Stimulated activated CD8-positive, alpha-beta memory T cell treated with anti-CD3 and anti-CD28 coated beads, Interleukin-7, amount 100 ng/mL, for 1 hour (primary cell): ENCODE data around the gene BUB1.
"Not testable (repeated sequence)": the region's sequence is repeated elsewhere in the genome, so short reads cannot be mapped to it uniquely, and the experiment has no call there.

ENCODE experiments used
- DNase-seq, 2 donors: peaks; one replicate each; pipeline ENCODE4 v3.0.0-alpha.2; 2020; ENCODE audit warnings: low read depth in 2 of 2

The BUB1 gene

DNA sequence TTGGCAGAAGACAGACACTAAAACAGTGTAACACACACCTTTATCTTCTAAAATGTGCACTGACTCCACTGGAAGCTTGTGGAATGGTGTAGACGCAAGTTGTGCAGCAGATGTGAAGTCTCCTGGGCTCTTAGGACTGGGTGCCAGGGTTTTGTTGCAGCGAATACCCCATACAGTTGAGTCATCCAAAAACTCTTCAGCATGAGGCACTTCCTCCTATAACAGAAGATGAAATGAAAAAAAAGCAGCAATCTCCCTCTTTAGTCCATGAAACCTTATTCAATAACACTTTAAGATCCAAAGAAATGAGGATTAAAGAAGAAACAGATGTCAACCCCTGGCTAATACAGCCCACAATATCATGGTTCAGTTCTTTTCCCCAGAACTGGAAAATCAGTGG, 22.2 kb downstream of the BUB1 start:
- DNase-seq, result no peak

DNA sequence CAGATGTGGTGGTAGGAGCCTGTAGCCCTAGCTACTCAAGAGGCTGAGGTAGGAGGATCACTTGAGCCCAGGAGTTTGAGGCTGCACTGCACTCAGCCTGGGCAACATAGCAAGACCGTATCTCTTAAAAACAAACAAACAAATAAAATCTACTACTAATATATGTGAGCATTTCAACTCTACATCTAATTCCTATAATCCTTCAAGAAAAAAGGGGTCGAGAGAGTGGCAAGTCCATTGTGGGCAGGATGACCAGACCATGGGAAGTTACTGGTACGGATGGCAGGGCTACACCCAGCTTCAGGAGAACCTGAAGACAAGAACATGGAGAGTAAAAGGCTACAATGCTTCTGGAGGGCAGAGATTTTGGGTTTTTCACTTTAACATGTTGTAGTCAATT, 24.0 kb downstream of the BUB1 start:
- DNase-seq, result no peak

DNA sequence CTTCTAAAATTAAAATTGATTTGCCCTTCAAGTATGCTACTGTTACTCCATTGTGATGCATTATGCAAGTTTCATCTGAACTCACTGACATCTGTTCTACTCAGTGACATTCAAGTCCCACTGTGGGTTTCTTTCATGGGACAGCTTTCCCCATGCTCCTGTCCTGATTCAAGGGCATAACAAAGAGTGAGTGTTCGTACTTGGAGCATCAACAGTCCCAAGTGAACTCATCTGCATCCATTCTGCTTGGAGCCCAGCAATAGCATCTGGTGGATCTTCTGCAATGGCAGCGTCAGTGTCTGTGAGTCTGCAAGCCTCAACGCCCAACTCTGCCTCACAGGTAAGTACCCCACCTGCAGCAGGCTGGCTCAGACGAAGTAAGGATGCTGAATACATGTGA, 27.5 kb downstream of the BUB1 start:
- no peak for DNase-seq

DNA sequence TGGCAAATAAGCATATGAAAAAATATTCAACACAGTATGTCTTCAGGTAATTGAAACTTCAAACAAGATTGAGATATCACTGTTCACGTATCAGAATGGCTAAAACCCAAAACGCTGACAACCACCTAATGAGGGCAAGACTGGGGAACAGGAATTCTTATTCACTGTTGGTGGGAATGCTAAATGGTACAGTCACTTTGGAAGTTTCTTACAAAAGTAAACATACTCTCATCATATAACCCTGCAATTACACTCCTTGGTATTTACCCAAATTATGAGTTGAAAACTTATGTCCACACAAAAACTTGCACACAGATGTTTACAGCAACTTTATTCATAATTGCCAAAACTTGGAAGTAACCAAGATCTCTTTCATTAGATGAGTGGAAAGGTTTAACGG, 30.1 kb downstream of the BUB1 start:
- DNase-seq, result no peak

DNA sequence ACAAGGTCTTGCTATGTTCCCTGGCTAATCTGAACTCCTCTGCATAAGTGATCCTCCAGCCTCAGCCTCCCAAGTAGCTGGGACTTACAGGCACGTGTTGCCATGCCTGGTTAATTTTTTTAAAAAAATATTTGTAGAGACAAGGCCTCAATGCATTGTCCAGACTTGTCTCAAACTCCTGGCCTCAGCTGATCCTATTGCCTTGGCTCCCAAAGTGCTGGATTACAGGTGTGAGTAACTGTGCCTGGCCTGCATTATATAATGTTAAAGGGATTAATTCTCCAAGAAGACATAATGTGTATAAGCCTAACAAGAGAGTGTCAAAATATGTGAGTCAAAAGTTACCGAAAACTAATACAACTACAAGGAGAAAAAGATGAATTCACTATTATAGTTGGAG, 32.2 kb downstream of the BUB1 start:
- DNase-seq, result no peak

DNA sequence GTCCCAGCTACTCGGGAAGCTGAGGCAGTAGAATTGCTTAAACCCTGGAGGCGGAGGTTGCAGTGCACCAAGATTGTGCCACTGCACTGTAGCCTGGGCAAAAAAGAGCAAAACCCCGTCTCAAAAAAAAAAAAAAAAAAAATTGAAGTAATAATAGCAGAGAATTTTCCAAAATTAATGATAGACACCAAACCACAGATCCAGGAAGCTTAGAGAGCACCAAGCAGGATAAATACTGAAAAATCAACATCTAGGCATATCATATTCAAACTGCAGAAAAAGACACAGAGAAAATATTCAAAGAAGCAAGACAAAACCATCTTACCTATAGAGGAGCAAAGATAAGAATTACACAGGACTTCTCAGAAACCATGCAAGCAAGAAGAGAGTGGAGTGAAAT, 33.5 kb downstream of the BUB1 start:
- DNase-seq, result no peak

DNA sequence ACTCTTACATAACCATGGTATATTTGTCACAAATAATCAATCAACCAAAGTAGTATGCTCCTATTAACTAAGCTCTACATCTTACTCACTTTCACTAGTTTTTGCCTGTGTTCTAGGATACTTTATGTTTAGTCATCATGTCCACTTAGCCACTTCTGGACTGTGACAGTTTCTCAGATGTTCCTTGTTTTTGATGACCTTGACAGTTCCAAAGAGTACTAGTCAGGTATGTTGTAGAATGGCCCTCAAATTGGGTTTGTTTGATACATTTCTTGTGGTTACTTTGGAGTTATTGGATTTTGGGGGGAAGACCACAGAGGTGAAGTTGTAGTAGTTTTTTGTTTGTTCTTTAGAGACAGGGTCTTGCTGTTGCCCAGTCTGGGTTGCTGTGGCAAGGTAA, 35.5 kb downstream of the BUB1 start:
- DNase-seq, result no peak

DNA sequence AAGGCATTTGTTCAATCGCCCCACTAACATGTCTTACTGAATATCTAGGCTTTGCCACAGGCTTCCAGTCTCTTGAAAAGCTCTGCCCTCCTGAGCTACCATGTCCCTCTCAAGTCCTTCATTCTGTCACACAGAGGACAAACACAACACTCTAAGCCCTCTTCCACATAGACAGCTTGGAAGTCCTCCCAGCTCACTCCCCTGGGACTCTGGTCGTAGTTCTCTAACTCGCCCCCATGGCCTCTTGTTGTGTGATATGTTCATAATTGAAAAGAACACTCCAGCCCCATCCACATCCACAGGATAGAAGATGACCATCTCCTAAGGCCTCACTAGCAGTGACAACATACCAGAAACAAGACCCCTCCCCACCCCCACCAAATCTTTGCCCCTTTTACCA, 37.9 kb downstream of the BUB1 start:
- DNase-seq, result no peak

DNA sequence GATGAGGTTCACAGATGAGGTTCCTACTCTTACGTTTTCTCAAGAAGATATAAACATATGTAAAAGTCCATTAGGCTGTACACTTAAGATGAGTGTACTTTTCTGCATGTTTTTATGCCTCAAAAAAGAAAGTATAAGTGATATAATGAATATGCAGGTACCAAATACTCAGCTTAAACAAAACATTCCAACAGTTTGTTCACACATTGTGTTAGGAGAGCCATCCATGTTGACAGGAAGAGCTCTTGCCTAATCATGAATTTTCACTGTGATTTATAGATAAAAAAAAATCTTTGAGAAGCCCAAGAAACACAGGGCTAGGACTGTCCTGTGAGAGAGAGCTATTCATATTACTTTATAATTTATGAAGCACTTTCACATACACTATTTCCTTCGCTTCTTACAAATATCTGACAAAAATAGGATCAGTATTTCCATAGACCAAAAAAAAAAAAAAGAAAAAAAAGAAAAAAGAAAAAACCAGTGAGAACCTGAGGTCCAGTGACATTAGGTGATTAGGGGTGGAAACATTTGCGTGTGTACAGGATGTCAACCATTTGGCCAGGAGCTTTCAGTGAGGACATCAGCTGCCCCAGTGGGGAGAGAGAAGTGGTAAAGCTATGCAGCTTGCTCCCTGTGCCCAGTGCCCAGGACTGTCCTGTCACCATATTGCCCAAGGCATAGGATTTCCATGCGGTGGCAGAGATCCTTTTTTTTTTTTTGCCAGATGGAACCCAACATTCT, 38.7 kb downstream of the BUB1 start:
- DNase-seq, result no peak

DNA sequence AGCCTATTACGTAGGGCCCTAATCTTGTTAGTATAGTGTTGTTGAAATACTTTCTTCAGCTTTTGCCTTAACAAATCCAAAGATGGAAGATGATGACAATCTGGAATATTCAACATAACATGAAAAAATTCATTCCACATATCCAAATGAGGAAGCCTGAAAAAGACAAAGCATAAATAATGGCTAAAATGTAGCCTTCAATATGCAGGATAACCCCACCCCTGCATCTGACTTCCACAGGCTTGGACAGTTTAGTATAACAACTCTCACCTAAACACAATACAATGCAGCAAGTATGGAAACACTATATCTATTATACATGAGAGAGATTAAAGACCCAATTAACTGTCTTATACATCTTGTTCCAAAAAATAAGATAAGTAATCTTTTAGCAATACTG, 39.9 kb downstream of the BUB1 start:
- no peak for DNase-seq

DNA sequence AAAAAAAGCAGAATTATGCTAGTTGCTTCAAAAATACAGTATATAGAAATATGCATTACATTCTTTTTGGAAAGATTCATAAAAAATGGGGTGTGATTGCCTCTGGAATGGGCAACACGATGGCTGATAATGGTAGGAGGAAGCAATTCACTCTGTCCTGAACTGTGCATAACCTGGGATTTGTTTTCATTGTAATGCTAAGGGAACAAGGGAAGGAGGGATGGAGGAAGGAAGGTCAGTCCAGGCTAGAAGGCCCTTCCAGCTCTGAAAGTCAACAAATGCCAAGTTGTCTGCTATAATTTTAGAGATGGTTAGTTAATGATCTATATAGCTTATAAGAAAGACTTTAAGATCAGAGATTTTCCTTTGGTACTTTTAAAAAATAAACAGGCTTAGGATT, 40.8 kb downstream of the BUB1 start:
- DNase-seq, result no peak

DNA sequence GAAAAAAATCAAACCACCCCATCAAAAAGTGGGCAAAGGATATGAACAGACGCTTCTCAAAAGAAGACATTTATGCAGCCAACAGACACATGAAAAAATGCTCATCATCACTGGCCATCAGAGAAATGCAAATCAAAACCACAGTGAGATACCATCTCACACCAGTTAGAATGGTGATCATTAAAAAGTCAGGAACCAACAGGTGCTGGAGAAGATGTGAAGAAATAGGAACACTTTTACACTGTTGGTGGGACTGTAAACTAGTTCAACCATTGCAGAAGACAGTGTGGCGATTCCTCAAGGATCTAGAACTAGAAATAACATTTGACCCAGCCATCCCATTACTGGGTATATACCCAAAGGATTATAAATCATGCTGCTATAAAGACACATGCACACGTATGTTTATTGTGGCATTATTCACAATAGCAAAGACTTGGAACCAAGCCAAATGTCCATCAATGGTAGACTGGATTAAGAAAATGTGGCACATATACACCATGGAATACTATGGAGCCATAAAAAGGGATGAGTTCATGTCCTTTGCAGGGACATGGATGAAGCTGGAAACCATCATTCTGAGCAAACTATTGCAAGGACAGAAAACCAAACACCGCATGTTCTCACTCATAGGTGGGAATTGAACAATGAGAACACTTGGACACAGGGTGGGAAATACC, 41.8 kb downstream of the BUB1 start:
- DNase-seq, result not testable (repeated sequence)

DNA sequence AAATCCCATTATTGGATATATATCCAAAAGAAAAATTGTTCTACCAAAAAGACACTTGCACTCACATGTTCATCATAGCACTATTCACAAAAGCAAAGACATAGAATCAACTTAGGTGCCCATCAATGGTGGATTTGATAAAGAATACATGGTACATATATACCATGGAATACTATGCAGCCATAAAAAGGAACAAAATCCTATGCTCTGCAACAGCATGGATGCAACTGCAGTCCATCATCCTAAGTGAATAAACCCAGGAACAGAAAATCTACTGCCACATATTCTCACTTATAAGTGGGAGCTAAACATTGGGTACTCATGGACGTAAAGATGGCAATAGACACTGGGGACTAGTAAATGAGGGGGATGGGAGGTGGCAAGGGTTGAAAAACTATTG, 50.5 kb downstream of the BUB1 start:
- not testable (repeated sequence) for DNase-seq

DNA sequence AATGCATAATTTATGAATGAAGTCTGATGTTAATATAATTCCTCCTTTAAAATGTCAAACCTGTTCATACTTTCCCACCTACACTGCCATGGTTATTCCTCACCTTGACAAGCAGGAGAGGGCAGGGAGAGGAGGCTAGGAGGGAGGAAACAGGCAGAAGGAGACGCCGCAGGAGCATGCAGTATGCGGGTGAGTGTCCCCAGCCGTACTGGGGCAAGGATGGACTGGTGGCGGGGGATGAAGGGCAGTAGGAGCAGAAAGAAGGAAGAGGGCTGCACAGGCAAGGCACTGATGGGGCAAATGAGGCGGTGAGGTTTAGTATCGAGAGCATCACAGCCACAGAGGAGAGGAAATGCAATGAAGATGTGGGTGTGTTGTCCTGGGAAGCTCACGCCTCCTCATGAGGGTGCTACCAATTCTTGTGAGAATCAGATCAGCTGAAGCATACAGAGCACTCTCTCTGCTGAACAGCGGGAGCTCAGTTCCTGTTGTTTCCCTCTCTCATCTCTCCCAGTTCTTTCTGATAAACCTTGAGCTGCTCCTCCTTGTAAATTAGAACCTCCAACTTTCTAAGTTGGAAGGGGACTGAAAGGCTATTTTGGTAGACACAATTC, 58.4 kb downstream of the BUB1 start:
- not testable (repeated sequence) for DNase-seq

DNA sequence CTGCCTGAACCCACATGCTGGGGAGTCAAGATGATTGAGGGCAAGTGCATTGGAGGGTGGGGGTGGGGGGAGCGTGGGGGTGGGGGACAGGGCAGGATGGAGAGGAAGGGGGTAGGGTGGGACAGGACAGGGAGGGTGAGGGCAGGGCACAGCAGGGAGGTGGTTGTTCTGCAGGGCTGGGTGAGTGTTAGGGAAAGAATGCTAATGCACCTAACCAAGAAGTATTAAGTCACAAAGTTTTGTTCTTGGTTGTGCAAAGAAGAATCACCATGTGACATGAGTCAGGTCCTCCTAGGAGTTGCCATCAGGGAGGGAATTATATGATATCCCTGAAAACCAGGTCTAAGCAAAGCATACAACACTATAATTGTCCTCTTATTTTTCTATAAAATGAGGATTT, 63.9 kb downstream of the BUB1 start:
- not testable (repeated sequence) for DNase-seq

DNA sequence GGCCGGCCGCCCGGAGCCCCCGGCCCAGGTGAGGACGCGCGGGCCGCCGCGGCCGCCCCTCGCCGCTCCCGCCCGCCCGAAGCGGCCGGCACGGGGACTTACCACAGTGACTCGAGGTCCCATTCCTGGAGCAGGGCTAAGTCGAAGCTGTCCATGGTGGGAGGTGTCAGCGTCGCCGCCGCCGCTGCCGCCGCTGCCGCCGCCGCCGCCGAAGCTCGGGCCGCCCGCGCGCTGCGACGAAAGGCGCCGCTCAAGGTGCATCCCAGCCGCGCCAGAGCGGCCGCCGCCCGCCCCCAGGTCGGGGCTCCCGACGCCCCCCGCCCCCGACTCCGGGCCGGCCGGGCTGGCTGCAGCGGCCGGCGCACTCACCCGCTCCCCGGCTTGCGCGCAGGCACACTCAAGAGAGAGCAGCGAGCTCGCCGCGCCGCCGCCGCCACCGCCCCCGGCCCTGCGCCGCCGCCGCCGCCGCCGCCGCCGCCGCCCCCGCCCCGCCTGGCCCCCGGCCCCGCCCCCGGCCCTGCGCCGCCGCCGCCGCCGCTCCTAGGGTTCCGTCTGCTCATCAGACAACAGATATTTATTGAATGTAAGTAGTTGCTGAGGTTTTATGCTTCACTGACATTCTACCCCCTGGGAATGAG, 67.1 kb downstream of the BUB1 start:
- not testable (repeated sequence) for DNase-seq

DNA sequence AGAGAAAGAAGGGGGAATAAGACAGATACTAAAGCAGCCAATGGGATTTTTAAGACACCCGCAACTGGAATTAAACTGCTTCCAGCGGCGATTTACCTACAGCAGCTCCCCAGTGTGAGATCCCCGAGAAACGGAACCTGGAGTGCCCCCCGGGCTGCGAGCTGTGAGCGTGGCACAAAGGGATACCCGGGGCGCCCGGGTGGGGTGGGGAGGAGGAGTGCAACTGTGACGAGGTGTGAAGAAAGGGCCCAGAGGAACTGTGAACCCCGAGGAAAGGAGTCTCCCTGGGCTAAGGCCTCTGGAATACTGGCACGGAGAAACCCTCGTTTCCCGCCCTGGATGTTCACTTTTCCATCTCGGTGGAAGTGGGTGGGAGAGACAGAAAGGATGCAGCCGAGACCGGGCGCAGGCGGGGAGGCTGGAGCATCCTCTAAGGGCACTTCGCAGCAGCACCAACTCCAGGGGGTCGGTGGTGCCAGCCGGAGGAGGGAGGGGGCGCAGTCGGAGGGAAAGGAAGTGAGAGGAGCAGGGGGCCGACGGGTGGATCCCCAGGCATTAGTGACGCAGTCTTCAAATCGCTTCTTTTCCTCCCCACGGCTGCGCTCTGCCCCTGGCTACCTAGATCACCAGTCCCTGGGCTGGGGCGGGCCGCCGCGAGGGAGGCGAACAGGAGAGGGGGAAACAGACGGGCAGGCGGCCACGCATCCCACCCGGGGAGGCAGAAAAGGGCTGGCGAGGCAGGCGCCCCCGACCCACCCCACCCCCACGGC, 67.8 kb downstream of the BUB1 start:
- DNase-seq, result not testable (repeated sequence)

DNA sequence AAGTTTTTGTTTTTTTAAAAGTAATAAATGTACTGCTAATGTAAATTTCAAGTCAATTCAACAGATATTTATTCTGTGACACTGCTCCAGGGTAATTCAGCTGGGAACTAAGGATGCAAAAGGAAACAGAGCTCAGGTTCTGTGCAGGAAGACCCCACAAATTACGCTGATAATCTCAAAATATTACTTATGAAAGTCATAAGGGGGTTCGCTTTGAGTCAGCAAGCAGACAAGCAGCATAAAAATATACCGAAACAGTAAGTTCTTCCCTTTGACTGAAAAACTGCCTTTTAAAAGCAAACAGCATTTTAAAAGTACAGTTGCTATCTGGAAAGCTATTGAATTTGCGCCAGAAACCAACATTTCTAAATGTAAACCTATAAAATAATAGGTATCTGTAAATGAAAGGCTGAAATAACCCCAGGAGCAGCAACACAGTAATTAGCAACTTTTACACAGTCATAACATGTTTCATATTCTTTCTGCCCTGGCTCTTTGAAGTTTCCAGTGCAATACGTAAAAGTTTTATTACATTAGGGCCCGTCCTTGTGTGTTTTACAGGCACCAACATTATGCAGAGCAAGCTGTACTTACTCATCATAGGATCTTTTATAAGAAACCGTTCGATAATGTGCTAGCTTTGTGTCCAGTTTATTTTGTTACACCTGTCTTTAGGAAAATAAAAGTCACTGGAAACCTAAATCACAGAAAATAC, 68.9 kb downstream of the BUB1 start:
- DNase-seq, result not testable (repeated sequence)

DNA sequence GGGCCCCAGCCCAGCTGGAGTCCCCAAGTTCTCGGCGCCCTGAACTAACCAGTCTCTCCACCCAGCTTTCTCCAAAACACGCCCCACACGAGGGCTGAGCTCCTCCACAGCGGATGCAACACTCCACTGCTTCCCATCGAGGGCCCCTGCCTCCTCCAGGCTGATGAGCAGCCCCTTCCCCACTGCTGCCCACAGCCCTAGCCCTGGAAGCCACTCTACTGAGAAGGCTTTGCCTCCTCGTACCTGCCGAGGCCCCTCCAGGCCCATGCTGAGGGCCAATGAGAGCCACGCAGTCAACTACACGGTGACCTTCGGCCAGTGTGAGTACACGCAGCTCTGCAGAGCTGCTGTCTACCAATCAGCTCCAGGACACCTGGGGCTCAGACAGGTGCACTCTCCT, 72.8 kb downstream of the BUB1 start:
- not testable (repeated sequence) for DNase-seq

DNA sequence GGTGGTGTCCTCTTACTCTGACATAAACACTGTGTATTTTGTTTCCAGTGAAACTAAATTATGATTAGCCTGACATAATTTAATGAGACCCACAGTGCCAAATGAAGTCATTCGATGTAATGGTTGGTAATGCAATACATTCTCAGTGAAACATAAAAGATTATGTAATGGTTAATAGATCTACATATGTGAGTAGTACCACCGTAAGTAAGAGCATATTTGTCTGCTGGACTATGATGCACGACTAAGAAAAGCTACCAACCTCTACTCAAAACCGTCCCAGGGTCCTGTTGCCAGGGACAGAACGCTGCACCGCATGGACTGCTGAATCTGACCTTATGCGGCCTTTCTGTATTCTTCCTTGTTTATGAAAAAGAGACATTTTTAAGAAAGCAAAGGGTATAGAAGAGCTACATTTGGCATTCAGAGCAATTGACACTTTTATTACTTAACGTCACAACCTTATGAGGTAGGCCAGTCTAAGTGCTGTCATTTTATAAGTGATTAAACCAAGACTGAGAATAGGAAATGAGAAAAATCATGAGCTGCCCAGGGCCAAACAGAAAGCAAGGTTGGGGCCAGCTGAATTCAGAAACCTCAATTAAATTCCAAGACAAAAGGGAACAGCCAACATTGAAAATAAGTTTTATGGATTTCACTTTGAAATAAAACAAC, 73.8 kb downstream of the BUB1 start:
- DNase-seq, result not testable (repeated sequence)

DNA sequence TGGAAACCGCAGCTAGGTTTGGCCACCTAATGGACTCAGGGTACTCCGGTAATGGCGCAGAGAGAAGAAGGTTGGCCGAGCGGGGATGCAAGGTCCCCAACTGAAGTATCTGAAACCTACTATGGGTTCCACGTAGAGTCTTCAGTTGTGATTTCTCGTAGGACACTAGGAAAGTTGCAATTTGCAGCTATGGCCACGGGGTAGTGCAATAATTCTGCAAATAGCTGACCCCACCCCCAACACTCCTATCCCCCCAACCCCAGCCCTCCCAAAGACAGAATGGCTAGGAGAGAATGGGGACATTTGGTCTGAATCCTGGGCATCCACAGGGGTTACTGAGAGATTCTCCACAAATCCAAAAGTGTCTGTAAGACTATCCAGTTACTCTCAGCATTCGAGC, 75.7 kb downstream of the BUB1 start:
- not testable (repeated sequence) for DNase-seq
